ENCODE results near the gene ISG20L2.

The ISG20L2 gene

GRCh38 chr1:156691665-156692440 is 36.7 kb downstream of the ISG20L2 start:
- in situ Hi-C loops (cut with MboI; ENCODE audit: low sequenced_read_pairs) = no loop called here

DNA sequence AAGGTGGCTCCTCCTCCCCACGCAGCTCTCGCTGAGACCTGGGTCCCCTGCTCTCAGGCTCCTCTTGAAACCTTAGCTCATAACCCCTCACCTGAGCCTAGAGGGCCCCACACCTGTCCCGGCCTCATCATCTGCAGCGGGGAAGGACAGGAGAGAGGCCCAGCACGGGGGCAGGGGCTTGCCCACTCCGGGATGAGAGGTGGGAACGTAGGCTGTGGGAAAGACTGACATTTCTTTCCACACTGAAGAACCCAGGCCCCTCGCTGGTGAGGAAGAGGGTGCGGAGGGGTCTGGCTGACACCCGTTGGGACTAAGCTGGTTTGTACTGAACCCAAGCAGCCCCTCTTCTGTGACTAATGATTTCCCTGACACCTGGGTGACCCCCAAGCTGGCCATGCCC is 37.4 kb downstream of the ISG20L2 start:
- in situ Hi-C loops (cut with MboI; ENCODE audit: low sequenced_read_pairs) = no loop called here

DNA sequence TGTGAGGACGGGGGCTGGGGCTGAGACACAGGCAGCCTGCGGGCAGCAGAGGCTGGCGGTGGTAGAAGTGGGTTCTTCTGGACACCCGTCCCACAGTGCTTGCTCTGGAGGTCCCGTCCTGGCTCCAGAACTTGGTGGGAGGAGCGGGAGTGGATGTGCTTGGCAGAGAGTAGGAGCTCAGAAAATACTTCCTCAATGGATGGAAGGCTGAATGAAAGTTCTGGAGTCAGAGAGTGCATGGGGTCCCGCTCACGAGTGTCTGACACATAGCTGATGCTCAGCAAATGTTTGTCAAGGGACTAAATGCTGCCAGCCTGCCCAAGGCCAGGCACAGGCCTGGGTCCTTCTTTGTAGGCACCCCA is 37.9 kb downstream of the ISG20L2 start:
- in situ Hi-C loops (cut with MboI; ENCODE audit: low sequenced_read_pairs) = no loop called here

GRCh38 chr1:156689953-156690674 is 38.5 kb downstream of the ISG20L2 start:
- in situ Hi-C loops (cut with MboI; ENCODE audit: low sequenced_read_pairs) = no loop called here

DNA sequence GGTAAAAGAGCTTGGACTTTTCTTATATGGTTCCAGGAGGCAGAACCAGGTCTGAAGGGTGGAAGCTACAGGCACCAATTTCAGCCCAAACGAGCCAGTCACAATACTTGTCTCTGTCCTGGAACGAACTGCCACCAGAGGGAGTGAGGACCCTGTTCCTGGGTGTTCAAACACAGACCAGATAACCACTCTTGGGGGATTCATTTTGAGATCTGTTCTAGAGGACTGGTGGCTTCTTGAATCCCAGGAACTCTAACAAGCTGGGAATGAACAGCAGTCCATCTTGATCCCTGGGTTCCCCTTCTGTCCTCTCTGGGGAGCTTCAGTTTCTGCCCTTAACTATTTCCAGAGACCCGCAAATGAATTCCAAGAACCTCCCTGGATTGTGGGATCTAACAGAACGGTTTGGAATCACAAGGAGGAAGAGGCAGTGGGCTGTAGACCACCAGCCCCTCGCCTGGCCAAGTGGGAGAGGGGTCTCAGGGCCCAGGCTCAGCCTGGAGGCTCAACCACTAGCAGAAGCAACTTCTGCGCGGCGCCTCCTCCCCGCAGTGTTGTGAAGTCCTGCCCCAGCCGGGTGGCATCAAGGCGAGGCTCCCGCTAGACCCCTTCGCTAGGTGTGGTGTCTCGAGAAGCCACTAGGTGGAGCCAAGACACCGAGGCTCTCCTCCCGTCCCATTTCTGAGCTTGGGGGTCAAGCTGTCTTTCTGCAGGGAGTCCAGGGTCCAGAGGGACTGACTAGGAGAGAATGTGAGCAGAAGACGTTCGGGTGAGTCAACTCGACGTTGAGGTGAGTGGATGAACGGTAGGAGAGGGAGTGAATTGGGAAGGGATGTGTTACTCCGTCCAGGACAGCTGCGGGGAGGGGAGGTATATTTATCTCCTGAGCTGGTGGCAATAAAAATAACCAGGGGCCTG is 39.3 kb downstream of the ISG20L2 start:
- in situ Hi-C loops (cut with MboI; ENCODE audit: low sequenced_read_pairs) = no loop called here

- in situ Hi-C loops (cut with MboI; ENCODE audit: low sequenced_read_pairs) = no loop called here
Observed at GRCh38 chr1:156684227-156684782, 44.3 kb downstream of the ISG20L2 start.

- in situ Hi-C loops (cut with MboI; ENCODE audit: low sequenced_read_pairs) = no loop called here
Observed at GRCh38 chr1:156682166-156682890, 46.2 kb downstream of the ISG20L2 start.

GRCh38 chr1:156681196-156681960 is 47.2 kb downstream of the ISG20L2 start:
- in situ Hi-C loops (cut with MboI; ENCODE audit: low sequenced_read_pairs) = no loop called here

DNA sequence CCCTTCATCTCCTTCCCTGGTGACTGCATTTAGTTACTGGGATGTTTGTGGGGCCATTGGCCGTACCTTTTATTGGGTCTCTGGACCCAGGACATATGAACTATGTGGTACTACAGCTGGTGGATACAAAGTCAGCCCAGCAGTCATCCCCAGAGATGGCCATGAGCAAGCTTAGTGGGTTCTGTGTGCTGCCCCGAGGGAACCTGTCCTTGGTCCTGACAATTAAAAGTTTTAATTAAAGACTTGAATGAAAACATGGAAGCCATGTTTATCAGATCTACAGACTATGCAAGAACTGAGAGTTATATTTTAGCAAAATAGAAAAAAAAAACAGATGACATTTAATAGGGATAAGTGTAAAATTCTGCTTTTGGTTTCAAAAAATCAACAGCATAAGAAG is 48.5 kb downstream of the ISG20L2 start:
- in situ Hi-C loops (cut with MboI; ENCODE audit: low sequenced_read_pairs) = no loop called here

DNA sequence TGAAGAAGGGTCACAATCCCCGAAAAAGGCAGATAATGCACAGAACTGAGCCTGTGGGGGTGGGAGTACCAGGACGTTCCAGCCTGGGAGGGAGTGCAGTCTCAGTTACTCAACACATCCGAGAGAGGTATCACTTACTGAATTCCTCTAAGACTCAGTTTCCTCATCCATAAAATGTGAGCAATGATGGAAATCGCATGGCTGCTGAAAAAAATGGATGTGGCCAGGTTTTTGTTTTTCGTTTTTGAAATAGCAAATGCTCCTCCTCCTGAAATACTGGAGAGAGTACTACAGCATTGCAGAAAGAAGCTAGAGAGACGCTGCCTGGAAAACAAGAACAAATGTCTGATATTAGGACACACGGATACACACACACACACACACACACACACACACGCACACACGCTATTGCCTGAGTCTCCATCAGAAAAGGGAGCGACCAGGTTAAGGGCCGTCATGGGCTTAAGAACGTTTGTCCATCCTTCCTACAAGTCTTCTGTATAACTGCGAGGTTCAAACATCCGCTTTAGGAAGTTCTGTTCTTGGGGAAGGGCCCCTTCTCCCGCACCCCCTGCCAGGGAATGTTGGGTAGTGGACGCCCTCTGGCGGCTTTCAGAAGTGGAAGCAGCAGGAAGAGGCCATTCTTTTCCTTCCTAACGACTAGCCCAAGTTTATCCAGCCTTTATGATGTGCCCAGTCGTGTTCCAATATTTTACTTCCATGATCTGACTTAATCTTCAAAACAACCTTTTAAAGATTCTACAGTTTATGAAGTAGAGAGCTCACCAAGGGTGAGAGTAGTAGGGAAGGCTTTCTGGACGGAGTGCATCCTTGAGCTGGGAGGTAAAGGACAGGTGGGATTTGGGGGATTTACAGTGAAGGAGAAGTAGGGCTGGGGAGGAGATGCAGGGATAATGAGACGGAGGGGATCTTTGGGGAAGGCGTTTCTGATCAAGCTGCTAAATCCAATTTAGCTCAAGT is 50.7 kb downstream of the ISG20L2 start:
- in situ Hi-C loops (cut with MboI; ENCODE audit: low sequenced_read_pairs) = loop anchor here (10.0 kb wide), 1 partner anchor 53 kb away; no protein-coding TSS in a partner anchor

DNA sequence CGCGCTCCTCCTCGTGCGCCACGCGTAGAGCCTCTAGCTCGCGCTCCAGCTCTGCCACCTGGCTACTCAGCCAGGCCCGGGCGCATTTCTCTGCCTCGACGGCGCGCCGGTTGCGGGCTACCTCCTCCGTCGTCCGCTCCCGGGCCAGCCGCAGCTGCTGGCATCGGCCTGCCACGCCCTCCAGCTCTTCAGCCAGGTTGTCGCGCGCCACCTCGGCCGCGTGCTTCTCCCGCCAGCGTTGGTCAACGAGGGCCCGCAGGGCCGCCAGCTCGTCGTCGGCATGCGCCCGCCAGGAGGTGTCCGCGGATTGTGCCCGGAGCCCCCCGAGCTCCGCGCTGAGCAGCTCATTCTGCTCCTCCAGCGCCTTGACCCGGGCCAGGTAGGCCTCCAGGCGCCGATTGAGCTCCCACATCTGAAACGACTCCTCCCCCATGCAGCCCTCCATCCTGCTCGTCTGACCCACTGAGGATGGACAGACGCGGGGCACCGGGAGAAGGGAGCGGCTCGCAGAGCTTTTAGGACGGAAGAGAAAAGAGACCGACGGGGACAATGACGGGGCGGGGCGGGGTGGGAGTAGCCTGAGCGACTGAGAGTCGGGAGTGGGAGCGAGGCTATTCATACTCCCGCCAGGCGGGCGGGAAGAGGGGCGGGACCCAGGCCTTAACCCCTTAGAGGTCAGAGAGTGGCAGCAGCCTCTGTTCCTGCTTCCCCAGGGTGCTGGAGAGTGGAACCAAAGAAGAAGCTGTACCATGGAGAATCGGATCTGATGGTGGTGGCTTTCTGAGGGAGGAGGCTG is 51.5 kb downstream of the ISG20L2 start, which contains the start of gene NES:
TSS of gene NES (minus strand) at position 588 of the 796 bp plus-strand sequence. CDS start at position 445, 143 bp downstream.
- in situ Hi-C loops (cut with MboI; ENCODE audit: low sequenced_read_pairs) = loop anchor here (10.0 kb wide), 1 partner anchor 52 kb away; no protein-coding TSS in a partner anchor

GRCh38 chr1:156676114-156676819 is 52.3 kb downstream of the ISG20L2 start:
- in situ Hi-C loops (cut with MboI; ENCODE audit: low sequenced_read_pairs) = loop anchor here (10.0 kb wide), 1 partner anchor 51 kb away; no protein-coding TSS in a partner anchor

- in situ Hi-C loops (cut with MboI; ENCODE audit: low sequenced_read_pairs) = loop anchor here (10.0 kb wide), 1 partner anchor 51 kb away; no protein-coding TSS in a partner anchor
Observed at GRCh38 chr1:156675210-156676113, 53.1 kb downstream of the ISG20L2 start.

DNA sequence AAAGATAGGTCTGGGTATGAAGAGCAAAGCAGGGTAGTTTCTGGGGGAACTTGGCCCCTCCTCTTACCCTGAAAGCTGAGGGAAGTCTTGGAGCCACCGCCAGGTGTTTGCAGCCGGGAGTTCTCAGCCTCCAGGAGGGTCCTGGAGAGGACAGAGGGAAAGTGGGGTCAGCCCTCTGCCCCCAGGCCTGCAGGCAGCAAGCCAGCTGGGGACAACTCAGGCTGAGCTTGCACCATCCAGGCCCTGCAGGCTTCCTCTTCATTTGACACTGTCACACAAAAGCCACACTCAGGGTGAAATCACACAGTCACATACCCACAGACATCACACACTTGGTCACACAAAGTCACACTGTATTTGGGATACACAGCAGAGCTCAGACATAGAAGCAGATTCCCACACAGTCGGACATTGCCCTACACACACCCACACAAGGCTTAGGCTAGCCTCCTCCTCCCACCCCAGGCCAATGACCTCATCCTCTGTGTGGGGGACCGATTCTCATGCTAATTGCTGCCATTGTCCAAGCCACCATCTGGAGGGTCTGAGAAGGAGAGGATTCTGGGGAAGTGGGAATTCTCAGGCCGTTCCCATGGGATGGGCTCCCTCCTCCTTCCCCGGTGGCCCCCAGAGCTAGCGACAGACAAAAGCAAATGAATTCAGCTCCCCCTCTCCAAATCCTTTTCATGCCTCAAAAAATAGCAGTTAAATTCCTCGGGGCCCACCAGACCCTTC is 55.0 kb downstream of the ISG20L2 start:
- in situ Hi-C loops (cut with MboI; ENCODE audit: low sequenced_read_pairs) = loop anchor here (10.0 kb wide), 1 partner anchor 49 kb away; no protein-coding TSS in a partner anchor

Data from HL-60/S4 treated with retinoic acid at 250 ng/mL for 4 days and 3 days (cell line).